EH (cell line): Measurements from ENCODE around the gene MYL4.

ENCODE experiments used
- DNase-seq: peaks from one replicate; pipeline ENCODE4 v3.0.0-alpha.2; 2015; ENCODE audit warnings: low read depth

The MYL4 gene

DNA sequence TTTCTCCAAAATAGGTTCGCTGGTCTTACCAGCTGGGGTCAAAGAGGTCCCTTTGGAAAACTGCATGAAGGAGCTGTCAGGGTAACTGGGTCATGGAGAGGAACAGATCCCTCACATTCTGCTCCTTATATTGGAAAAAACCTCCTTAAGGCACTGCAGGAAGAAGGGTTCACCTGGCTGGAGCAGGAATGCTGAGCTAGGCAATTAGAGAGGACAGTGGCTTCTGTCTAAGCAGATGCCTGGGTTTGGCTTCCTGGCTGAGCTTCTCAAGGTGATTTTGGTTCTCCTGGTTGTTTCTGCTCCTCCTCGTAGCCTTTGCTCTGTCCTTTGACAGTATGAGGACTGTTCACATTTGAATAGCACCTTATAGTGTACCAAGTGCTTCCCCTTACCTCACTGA lies 64.1 kb downstream of the MYL4 start:
- DNase-seq, result no peak
